K562 (cell line): ENCODE data around the gene FAM151A.

Experiments used
- ESRRA ChIP-seq: fragments of 450-650 bp; IDR thresholded peaks from 2 replicates; pipeline ENCODE4 v1.6.1; 2014; ENCODE audit warnings: low read depth, mild to moderate bottlenecking, moderate library complexity, borderline replicate concordance
- EZH2 ChIP-seq: IDR thresholded peaks from 2 replicates; pipeline ENCODE4 v1.6.1; 2012; ENCODE audit warnings: low read depth, mild to moderate bottlenecking, inconsistent platforms, low read length, borderline replicate concordance
- NEUROD1 ChIP-seq: fragments of 150-350 bp; IDR thresholded peaks from 2 replicates; pipeline ENCODE4 v1.6.1; 2014; ENCODE audit warnings: borderline replicate concordance, low read length, low read depth; ENCODE audit not compliant: partially characterized antibody
- POLR3G ChIP-seq: IDR thresholded peaks from 2 replicates; pipeline ENCODE4 v1.6.1; 2011; ENCODE audit not compliant: insufficient read length, insufficient replicate concordance; ENCODE audit errors: extremely low read depth
- TCFL5 ChIP-seq: fragments of 250-450 bp; sonication (Bioruptor Pico); conservative IDR thresholded peaks from 2 replicates; pipeline ENCODE4 v1.6.1; 2021; ENCODE audit warnings: mild to moderate bottlenecking, moderate library complexity, matching md5 sums
- TF ChIP-seq, protein P1 (sequence below): fragments of 250-450 bp; sonication (Bioruptor Pico); IDR thresholded peaks from 2 replicates; pipeline ENCODE4 v1.4.0; 2020; ENCODE audit warnings: mild to moderate bottlenecking, moderate library complexity
- TF ChIP-seq, protein P2 (sequence below): fragments of 250-450 bp; sonication (Bioruptor Pico); IDR thresholded peaks from 2 replicates; pipeline ENCODE4 v1.5.0; 2022; ENCODE audit warnings: mild to moderate bottlenecking
- TF ChIP-seq, protein P3 (sequence below): sonication (generic); formaldehyde crosslinking; IDR thresholded peaks from 2 replicates; pipeline ENCODE4 v1.5.0; 2020; ENCODE audit warnings: missing genetic modification reagents
- TF ChIP-seq, protein P4 (sequence below), 2 experiments: fragments of 200-800 bp in 1 of 2; sonication (Bioruptor generic) in 1 of 2; sonication (generic) in 1 of 2; formaldehyde crosslinking in 1 of 2; IDR thresholded peaks in 1 of 2; conservative IDR thresholded peaks in 1 of 2; 2 replicates each; pipeline versions ENCODE4 v1.5.0 to v1.6.1; 2016 to 2020; ENCODE audit warnings: missing compliant biosample characterization in 1 of 2, missing genetic modification characterization in 1 of 2, missing genetic modification reagents in 1 of 2
- TF ChIP-seq, protein P5 (sequence below): conservative IDR thresholded peaks from 2 replicates; pipeline ENCODE4 v1.6.1; 2011; ENCODE audit warnings: low read depth, mild to moderate bottlenecking, low read length; ENCODE audit not compliant: control insufficient read depth
- TF ChIP-seq, protein P6 (sequence below), 3 experiments: IDR thresholded peaks in 2 of 3; conservative IDR thresholded peaks in 1 of 3; 2 replicates each; pipeline ENCODE4 v1.5.1; 2011 to 2012; ENCODE audit warnings: low read length in 3 of 3, mild to moderate bottlenecking in 3 of 3, control low read depth in 2 of 3, improper control_type of control experiment in 1 of 3, inconsistent platforms in 1 of 3, low read depth in 1 of 3, mixed read lengths in 1 of 3, moderate library complexity in 1 of 3; ENCODE audit not compliant: insufficient read depth in 2 of 3
- TF ChIP-seq, protein P7 (sequence below), 2 experiments: fragments of 450-650 bp in 1 of 2; IDR thresholded peaks; 2 replicates each; pipeline ENCODE4 v1.6.1; 2011 to 2017; ENCODE audit warnings: low read depth in 2 of 2, antibody characterized with exemption in 1 of 2, borderline replicate concordance in 1 of 2, low read length in 1 of 2, mild to moderate bottlenecking in 1 of 2, mixed read lengths in 1 of 2; ENCODE audit not compliant: control insufficient read depth in 1 of 2

DNA sequence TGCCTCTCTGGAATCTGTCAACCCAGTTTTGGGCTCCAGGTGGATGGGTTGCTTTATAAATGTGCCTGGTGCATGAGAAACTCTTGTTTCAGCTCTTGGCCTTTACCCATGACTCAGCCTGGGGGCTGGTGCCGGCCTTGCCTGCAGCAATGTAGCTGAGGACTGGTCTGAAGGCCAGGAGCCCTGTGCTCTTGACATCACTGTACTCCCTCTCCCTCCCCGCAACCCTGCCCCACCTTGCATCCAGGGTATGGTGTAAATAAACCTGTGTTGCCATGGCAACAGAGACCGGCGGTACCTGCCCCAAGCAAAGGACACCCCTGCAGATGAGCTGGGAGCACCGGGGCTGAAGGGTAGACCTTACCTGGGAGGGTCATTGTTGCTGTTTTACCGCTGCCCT lies 13.3 kb downstream of the FAM151A start:
- TF ChIP-seq NEUROD1, result no peak
- TF ChIP-seq, protein P1, sequence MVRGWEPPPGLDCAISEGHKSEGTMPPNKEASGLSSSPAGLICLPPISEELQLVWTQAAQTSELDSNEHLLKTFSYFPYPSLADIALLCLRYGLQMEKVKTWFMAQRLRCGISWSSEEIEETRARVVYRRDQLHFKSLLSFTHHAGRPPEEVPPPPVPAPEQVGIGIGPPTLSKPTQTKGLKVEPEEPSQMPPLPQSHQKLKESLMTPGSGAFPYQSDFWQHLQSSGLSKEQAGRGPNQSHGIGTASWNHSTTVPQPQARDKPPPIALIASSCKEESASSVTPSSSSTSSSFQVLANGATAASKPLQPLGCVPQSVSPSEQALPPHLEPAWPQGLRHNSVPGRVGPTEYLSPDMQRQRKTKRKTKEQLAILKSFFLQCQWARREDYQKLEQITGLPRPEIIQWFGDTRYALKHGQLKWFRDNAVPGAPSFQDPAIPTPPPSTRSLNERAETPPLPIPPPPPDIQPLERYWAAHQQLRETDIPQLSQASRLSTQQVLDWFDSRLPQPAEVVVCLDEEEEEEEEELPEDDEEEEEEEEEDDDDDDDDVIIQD (CRISPR knock-in tag), result no peak
- TF ChIP-seq, protein P2, sequence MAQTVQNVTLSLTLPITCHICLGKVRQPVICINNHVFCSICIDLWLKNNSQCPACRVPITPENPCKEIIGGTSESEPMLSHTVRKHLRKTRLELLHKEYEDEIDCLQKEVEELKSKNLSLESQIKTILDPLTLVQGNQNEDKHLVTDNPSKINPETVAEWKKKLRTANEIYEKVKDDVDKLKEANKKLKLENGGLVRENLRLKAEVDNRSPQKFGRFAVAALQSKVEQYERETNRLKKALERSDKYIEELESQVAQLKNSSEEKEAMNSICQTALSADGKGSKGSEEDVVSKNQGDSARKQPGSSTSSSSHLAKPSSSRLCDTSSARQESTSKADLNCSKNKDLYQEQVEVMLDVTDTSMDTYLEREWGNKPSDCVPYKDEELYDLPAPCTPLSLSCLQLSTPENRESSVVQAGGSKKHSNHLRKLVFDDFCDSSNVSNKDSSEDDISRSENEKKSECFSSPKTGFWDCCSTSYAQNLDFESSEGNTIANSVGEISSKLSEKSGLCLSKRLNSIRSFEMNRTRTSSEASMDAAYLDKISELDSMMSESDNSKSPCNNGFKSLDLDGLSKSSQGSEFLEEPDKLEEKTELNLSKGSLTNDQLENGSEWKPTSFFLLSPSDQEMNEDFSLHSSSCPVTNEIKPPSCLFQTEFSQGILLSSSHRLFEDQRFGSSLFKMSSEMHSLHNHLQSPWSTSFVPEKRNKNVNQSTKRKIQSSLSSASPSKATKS (CRISPR knock-in tag), result no peak
- TF ChIP-seq, protein P3, sequence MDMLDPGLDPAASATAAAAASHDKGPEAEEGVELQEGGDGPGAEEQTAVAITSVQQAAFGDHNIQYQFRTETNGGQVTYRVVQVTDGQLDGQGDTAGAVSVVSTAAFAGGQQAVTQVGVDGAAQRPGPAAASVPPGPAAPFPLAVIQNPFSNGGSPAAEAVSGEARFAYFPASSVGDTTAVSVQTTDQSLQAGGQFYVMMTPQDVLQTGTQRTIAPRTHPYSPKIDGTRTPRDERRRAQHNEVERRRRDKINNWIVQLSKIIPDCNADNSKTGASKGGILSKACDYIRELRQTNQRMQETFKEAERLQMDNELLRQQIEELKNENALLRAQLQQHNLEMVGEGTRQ (CRISPR knock-in tag), result no peak
- TF ChIP-seq, protein P4, sequence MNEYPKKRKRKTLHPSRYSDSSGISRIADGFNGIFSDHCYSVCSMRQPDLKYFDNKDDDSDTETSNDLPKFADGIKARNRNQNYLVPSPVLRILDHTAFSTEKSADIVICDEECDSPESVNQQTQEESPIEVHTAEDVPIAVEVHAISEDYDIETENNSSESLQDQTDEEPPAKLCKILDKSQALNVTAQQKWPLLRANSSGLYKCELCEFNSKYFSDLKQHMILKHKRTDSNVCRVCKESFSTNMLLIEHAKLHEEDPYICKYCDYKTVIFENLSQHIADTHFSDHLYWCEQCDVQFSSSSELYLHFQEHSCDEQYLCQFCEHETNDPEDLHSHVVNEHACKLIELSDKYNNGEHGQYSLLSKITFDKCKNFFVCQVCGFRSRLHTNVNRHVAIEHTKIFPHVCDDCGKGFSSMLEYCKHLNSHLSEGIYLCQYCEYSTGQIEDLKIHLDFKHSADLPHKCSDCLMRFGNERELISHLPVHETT (CRISPR knock-in tag; conservative IDR thresholded peaks at IDR 0.05 in 1 of 2, IDR thresholded peaks at IDR 0.05 in 1 of 2), result no peak
- TF ChIP-seq EZH2, result no peak
- TF ChIP-seq, protein P5, sequence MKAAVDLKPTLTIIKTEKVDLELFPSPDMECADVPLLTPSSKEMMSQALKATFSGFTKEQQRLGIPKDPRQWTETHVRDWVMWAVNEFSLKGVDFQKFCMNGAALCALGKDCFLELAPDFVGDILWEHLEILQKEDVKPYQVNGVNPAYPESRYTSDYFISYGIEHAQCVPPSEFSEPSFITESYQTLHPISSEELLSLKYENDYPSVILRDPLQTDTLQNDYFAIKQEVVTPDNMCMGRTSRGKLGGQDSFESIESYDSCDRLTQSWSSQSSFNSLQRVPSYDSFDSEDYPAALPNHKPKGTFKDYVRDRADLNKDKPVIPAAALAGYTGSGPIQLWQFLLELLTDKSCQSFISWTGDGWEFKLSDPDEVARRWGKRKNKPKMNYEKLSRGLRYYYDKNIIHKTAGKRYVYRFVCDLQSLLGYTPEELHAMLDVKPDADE, result no peak
- no peak for TF ChIP-seq POLR3G
- TF ChIP-seq TCFL5 (CRISPR knock-in tag), result no peak
- TF ChIP-seq, protein P6, sequence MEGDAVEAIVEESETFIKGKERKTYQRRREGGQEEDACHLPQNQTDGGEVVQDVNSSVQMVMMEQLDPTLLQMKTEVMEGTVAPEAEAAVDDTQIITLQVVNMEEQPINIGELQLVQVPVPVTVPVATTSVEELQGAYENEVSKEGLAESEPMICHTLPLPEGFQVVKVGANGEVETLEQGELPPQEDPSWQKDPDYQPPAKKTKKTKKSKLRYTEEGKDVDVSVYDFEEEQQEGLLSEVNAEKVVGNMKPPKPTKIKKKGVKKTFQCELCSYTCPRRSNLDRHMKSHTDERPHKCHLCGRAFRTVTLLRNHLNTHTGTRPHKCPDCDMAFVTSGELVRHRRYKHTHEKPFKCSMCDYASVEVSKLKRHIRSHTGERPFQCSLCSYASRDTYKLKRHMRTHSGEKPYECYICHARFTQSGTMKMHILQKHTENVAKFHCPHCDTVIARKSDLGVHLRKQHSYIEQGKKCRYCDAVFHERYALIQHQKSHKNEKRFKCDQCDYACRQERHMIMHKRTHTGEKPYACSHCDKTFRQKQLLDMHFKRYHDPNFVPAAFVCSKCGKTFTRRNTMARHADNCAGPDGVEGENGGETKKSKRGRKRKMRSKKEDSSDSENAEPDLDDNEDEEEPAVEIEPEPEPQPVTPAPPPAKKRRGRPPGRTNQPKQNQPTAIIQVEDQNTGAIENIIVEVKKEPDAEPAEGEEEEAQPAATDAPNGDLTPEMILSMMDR (IDR thresholded peaks at IDR 0.05 in 2 of 3, conservative IDR thresholded peaks at IDR 0.05 in 1 of 3; ENCODE audit: insufficient read depth in 2 of 3, low read depth in 1 of 3, low read length in 3 of 3), result no peak
- TF ChIP-seq, protein P7, sequence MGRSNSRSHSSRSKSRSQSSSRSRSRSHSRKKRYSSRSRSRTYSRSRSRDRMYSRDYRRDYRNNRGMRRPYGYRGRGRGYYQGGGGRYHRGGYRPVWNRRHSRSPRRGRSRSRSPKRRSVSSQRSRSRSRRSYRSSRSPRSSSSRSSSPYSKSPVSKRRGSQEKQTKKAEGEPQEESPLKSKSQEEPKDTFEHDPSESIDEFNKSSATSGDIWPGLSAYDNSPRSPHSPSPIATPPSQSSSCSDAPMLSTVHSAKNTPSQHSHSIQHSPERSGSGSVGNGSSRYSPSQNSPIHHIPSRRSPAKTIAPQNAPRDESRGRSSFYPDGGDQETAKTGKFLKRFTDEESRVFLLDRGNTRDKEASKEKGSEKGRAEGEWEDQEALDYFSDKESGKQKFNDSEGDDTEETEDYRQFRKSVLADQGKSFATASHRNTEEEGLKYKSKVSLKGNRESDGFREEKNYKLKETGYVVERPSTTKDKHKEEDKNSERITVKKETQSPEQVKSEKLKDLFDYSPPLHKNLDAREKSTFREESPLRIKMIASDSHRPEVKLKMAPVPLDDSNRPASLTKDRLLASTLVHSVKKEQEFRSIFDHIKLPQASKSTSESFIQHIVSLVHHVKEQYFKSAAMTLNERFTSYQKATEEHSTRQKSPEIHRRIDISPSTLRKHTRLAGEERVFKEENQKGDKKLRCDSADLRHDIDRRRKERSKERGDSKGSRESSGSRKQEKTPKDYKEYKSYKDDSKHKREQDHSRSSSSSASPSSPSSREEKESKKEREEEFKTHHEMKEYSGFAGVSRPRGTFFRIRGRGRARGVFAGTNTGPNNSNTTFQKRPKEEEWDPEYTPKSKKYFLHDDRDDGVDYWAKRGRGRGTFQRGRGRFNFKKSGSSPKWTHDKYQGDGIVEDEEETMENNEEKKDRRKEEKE (IDR thresholded peaks at IDR 0.05; ENCODE audit: borderline replicate concordance in 1 of 2, control insufficient read depth in 1 of 2, low read depth in 2 of 2, low read length in 1 of 2), result no peak
- TF ChIP-seq ESRRA, result no peak
